HG03565 (cell line): ENCODE results near the gene SASS6.
"Not testable (repeated sequence)": the region's sequence is repeated elsewhere in the genome, so short reads cannot be mapped to it uniquely, and the experiment has no call there.

Experiments
- ATAC-seq: cut with Tn5 transposase; IDR thresholded peaks from one replicate; pipeline ENCODE4 v1.9.1; 2021; ENCODE audit warnings: mild to moderate bottlenecking, moderate library complexity; ENCODE audit not compliant: unreplicated experiment

The SASS6 gene

GRCh38 chr1:100050139-100050538 lies 82.6 kb downstream of the SASS6 start:
- ATAC-seq, result no peak

- not testable (repeated sequence) for ATAC-seq
Observed at GRCh38 chr1:100047235-100047708, 85.5 kb downstream of the SASS6 start.

DNA sequence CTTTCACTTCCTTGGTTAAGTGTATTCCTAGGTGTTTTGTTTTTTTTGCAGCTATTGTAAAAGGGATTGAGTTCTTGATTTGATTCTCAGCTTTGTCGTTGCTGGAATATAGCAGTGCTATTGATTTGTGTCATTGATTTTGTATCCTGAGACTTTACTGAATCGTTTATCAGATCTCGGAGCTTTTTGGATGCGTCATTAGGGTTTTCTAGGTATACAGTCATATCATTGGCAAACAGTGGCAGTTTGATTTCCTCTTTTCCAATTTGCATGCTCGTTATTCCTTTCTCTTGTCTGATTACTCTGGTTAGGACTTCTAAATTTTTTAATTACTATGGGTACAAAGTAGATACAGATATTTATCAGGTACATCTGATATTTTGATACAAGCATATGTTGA lies 87.5 kb downstream of the SASS6 start:
- no peak for ATAC-seq

DNA sequence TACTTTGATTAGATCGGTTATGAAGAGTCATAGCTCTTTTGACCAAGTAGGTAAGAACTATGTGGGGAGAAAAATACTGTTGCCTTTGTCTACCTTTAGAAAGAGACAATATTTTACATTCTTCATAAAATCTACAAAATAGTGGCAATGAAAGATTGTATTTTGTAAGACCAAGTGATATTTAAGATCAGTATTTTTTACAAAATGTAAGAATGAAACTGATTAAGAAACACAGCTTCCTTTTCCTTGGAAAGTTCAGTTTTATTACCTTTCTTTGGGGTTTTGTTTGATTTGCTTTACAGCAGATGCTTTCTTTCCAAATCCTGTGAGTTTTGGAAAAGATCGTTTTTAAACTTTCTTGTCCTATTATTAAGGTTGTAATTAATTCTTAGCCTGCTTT lies 93.1 kb downstream of the SASS6 start:
- no peak for ATAC-seq

DNA sequence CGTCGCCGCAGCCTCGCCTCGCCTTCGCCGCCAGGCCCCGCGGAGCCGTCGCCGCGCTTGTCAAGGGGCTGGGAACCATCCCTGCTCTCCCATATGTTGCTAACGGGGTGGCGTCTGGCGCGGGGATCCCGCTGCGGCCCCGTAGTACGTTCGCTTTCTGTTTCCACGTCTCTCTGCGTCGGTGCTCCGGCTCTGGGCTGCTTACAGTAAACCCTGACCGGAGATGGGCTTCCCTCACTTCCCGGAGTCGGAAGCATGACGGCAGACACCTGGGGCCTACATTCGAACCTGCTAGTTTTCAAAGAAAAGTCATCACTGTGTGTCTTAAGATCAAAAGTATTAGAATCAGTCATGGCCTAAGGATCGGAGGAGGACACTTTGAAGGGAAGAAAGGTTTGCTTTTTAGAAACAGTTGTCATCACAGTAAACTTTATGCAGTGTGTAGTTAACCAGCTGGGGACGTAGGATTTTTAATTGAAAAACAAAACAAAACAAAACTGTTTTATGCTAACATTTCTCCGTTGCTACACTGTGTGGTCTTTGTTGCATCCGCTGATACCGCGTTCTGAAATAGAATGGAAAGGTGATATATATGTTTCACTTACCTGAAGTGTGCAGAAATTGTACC lies 94.0 kb downstream of the SASS6 start:
- peak; percentile 31 for ATAC-seq

GRCh38 chr1:100037927-100038659 lies 94.6 kb downstream of the SASS6 start:
- peak; percentile 82 for ATAC-seq

GRCh38 chr1:100037656-100037926 lies 95.1 kb downstream of the SASS6 start:
- ATAC-seq, result no peak

DNA sequence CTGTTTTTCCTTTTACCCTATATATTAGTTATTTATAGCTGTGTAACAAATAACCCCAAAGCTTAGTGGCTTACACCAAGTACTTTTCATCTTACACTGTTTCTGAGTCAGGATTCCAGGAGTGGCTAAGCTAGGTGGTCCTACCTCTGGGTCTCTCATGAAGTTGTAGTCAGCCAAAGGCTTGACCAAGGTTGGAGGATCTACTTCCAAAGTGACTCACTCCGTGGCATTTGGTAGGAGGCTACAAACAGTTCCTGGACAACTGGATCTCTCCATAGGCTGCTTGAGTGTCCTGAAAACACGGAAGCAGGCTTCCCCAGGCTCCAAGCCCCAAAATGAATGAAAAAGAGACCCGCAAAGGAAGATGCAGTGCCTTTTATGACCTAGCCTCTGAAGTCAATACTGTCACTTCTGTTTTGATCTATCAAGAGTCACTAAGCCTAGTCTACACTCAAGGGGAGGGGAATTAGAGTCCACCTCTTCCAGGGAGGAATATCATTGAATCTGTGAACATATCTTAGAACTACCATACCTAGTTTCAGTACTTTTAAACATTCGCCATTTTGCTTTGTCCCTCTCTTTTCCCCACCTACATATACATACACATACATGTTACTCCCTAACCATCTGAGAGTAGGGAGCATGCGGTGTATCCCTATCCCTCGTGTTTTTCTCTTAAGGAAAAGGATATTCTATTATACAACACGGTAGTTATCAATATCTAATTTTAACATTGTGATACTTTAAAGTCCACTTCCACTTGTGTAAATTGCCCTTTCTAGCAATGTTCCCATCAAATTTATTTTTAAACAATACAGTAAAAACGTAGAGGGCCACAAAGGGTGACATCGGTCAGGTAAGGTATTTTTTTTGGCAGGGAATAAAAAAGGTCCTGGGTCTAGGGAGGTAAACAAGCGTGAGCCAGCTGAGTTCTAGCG lies 95.7 kb downstream of the SASS6 start:
- ATAC-seq, result no peak

DNA sequence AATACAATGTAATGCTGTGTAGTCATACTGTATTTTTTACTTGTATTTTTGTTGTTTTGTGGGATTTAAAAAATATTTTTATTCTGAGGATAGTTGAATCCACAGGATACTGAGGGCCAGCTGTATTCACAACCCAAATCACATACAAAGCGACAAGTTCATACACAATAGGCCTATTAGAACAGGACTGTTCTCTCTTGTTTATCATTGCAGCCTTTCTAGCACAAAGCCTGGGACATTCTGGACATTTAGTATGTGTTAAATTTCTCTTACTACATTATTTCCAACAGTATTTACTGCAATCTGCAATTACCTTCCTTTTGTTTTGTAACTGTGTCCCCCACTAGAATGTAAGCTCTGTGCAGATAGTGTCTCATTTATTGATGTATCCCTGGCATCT lies 97.5 kb downstream of the SASS6 start:
- ATAC-seq, result no peak

DNA sequence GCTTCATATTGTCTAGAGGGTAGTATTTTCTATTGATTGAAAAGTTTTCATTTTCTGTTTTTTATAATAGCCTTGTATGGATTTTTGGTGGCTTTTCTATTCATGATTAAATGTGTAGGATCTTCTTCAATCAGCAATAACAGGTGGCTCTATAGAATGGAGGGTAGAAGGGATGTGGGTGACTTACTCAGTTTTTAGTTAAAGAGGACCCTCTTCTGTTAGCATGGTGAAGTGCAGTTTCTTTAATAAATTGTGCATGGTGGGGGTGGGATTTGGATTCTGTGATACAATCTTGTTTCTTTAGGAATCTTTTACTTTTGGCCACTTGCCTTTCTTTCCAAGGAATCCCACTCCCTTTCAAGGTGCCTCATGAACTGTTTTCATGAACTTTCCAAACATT lies 98.3 kb downstream of the SASS6 start:
- no peak for ATAC-seq
